T-helper 1 cell treated with Interleukin-12 subunit alpha and Interleukin-12 subunit beta and Interleukin-4 antibody, amounts not matched to agents 30 μg/mL and 1 μg/mL, for 36 hours (primary cell): ENCODE results near the gene IFITM1.

ENCODE experiments used
- H3K27ac Mint-ChIP-seq: one replicate; pipeline ENCODE4 v1.8.0; 2021; ENCODE audit warnings: mild to moderate bottlenecking, mixed read lengths
- H3K27me3 Mint-ChIP-seq: one replicate; pipeline ENCODE4 v1.8.0; 2021; ENCODE audit warnings: low read depth, mixed read lengths
- H3K36me3 Mint-ChIP-seq: one replicate; pipeline ENCODE4 v1.8.0; 2021; ENCODE audit warnings: low read depth, mixed read lengths
- H3K4me1 Mint-ChIP-seq: one replicate; pipeline ENCODE4 v1.8.0; 2021; ENCODE audit warnings: low read depth, mixed read lengths
- H3K4me3 Mint-ChIP-seq: one replicate; pipeline ENCODE4 v1.8.0; 2021; ENCODE audit warnings: mild to moderate bottlenecking, moderate library complexity, mixed read lengths
- H3K9me3 Mint-ChIP-seq: one replicate; pipeline ENCODE4 v1.8.0; 2021; ENCODE audit warnings: mixed read lengths

The IFITM1 gene

DNA sequence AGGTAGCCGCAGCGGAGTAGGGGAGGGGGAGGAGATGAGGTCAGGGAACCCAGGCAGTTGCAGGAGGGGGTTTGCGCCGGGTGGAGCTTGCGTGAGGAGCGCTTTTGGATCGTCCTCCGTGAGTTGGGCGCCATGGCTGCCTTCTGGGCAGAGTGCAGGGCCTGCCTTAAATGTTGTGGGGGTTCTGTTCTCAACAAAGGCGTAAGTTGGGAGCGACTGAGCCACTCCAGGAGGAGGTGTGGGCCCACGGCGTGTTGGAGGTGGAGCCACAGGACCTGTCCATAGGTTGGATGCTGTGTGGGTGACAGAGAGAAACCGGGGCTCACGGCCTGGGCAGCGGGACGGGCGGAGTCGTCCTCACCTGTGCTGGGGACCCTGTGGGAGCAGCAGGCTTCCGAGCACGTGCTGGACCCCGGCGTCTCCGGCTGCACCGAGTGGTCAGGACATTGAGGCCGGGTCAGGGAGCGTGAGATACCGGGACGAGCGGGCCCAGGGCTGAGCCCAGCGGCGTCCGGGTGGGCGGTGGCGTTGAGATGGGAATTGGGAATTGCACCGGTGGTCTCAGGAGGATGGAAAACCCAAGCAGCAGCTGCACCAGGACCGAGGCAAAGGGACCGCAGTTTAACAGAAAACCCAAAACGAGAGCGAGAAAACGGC, 25.9 kb upstream of the IFITM1 start:
- peaks cover 11% of the 10 kb centered on the region for H3K27me3 Mint-ChIP-seq
- H3K36me3 Mint-ChIP-seq = peaks cover 21% of the 10 kb centered on the region
- H3K27ac Mint-ChIP-seq = peak overlapping the region; percentile 97
- no peaks in the 10 kb centered on the region for H3K9me3 Mint-ChIP-seq
- H3K4me3 Mint-ChIP-seq = peak overlapping the region; percentile 98
- peaks cover 26% of the 10 kb centered on the region for H3K4me1 Mint-ChIP-seq

GRCh38 chr11:288478-289397, 25.1 kb upstream of the IFITM1 start, which contains the start of gene PGGHG:
PGGHG (plus strand) TSS chr11:289126; CDS start chr11:289817, 691 bp downstream.
- Mint-ChIP-seq H3K27me3 (peaks cover 9% of the 10 kb centered on the region), H3K4me1 (peaks cover 21% of the 10 kb centered on the region), H3K36me3 (peaks cover 16% of the 10 kb centered on the region), H3K4me3 (peak within 1 kb of the TSS; percentile 98), H3K27ac (peak within 1 kb of the TSS; percentile 97), H3K9me3 (no peaks in the 10 kb centered on the region)

DNA sequence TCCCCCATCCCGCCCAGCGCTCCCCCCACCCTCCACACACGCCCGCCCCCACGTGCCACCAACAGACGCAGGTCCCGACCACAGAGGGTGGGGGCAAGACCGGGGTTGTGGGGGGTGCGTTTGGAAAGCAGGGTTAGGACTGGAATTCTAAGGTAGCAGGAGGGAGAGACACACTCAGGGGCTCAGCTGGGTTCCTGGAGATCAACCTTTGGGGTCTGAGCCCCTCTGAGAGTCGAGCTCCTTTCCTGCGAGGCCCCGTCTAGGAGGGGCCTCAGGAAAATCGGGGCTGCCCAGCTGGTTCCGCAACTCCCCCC, 24.5 kb upstream of the IFITM1 start:
- Mint-ChIP-seq H3K36me3 (peaks cover 15% of the 10 kb centered on the region), H3K27me3 (peaks cover 9% of the 10 kb centered on the region), H3K27ac (no peak overlapping the region), H3K9me3 (no peaks in the 10 kb centered on the region), H3K4me3 (peak overlapping the region; percentile 72), H3K4me1 (peaks cover 19% of the 10 kb centered on the region)

DNA sequence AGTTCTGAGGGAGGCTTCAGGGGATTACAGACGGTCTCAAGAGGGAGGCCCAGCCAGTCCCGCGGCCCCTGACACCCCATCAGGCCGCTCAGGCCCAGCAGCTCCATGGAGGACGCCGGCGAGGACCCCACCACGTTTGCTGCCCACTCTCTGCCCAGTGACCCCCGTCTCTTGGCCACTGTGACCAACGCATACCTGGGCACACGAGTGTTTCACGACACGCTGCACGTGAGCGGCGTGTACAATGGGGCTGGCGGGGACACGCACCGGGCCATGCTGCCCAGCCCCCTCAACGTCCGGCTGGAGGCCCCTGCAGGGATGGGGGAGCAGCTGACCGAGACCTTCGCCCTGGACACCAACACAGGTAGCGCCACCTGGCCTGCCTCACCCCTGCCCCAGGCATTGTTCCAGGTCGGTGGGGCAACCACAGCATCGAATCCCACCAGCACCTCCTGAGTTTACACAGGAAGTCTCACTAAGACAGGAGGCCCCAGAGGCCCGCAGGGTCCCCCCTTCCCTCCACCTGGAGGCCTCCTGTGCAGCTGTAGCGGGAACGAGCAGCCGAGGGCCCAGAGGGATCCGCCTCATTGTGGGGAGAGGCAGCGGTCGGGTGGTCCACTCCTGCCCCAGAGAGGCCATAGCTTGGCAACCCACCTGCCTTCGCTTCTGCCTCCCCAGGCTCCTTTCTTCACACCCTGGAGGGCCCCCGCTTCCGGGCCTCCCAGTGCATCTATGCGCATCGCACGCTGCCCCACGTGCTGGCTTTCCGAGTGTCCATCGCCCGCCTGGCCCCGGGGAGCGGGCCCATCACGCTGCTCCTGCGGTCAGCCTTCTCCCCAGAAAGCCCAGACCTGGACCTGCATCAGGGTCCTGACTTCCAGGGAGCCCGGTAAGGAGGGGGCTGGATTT, 23.9 kb upstream of the IFITM1 start:
- peak overlapping the region; percentile 67 for H3K27ac Mint-ChIP-seq
- H3K27me3 Mint-ChIP-seq = peaks cover 9% of the 10 kb centered on the region
- H3K4me3 Mint-ChIP-seq = peak overlapping the region; percentile 72
- H3K9me3 Mint-ChIP-seq = no peaks in the 10 kb centered on the region
- H3K36me3 Mint-ChIP-seq = peaks cover 15% of the 10 kb centered on the region
- H3K4me1 Mint-ChIP-seq = peaks cover 19% of the 10 kb centered on the region

DNA sequence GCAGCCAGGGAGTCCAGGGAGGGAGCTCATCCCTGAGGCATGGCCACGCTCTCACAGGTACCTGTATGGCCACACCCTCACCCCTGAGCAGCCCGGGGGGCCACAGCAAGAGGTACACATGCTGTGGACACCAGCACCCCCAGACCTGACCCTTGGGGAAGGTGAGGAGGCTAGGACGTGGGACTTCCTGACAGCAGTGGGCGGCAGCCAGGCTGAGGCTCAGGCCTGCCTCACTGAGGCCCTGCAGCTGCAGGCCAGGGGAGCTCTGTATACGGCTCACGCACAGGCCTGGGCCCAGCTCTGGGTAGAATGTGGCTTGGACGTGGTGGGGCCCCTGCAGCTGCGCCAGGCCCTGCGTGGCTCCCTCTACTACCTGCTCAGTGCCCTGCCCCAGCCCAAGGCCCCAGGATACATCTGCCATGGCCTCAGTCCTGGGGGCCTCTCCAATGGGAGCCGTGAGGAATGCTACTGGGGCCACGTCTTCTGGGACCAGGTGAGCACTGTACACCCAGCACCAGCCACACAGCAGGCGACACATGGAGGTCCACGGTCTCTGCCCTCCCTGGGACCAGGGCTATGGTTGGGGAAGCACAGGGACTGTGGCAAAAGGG, 23.1 kb upstream of the IFITM1 start:
- Mint-ChIP-seq H3K9me3 (no peaks in the 10 kb centered on the region), H3K36me3 (peaks cover 11% of the 10 kb centered on the region), H3K27me3 (peaks cover 9% of the 10 kb centered on the region), H3K4me3 (peak overlapping the region; percentile 72), H3K27ac (peak overlapping the region; percentile 8), H3K4me1 (peaks cover 19% of the 10 kb centered on the region)

GRCh38 chr11:291281-292210, 22.3 kb upstream of the IFITM1 start:
- Mint-ChIP-seq H3K27ac (peak overlapping the region; percentile 15), H3K4me3 (peak overlapping the region; percentile 72)

GRCh38 chr11:292211-293121, 21.4 kb upstream of the IFITM1 start:
- Mint-ChIP-seq H3K27ac (no peak overlapping the region), H3K4me1 (peaks cover 16% of the 10 kb centered on the region), H3K9me3 (no peaks in the 10 kb centered on the region), H3K36me3 (peaks cover 10% of the 10 kb centered on the region), H3K27me3 (no peaks in the 10 kb centered on the region), H3K4me3 (no peak overlapping the region)

More at GRCh38 chr11:291281-292210, 22.3 kb upstream of the IFITM1 start:
- Mint-ChIP-seq H3K9me3 (no peaks in the 10 kb centered on the region), H3K36me3 (peaks cover 10% of the 10 kb centered on the region), H3K27me3 (peaks cover 6% of the 10 kb centered on the region), H3K4me1 (peaks cover 18% of the 10 kb centered on the region)

- no peaks in the 10 kb centered on the region for H3K27me3 Mint-ChIP-seq
- H3K4me1 Mint-ChIP-seq = peaks cover 14% of the 10 kb centered on the region
- H3K36me3 Mint-ChIP-seq = peaks cover 7% of the 10 kb centered on the region
- no peak overlapping the region for H3K27ac Mint-ChIP-seq
- H3K9me3 Mint-ChIP-seq = no peaks in the 10 kb centered on the region
- H3K4me3 Mint-ChIP-seq = no peak overlapping the region
These were observed 20.5 kb upstream of the IFITM1 start for GRCh38 chr11:293271-293851.

DNA sequence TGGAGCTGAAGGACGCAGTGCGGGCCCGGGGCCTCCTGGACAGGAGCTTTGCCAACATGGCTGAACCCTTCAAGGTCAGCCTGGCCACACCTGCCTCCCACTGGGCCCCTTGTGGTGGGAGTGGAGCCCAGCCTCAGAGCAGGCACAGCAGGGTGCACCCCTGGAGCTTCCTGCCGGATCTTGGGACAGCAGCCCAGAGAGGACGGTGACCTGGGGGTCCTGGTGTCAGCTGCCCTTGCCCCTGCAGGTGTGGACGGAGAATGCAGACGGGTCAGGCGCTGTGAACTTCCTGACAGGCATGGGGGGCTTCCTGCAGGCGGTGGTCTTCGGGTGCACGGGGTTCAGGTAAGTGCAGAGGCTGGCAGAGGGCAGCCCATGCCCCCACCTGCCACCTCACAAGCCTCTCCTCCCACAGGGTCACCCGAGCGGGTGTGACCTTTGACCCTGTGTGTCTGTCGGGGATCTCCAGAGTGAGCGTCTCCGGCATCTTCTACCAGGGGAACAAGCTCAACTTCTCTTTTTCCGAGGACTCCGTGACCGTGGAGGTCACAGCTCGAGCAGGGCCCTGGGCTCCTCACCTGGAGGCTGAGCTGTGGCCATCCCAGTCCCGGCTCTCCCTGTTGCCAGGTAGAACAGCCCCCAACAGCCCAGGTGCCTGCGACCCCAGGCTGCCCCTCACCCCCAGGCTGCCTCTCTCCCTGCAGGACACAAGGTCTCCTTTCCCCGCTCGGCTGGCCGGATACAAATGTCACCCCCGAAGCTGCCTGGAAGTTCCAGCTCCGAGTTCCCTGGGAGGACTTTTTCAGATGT, 19.8 kb upstream of the IFITM1 start:
- Mint-ChIP-seq H3K36me3 (peaks cover 7% of the 10 kb centered on the region), H3K9me3 (no peaks in the 10 kb centered on the region), H3K4me1 (peaks cover 14% of the 10 kb centered on the region), H3K27me3 (no peaks in the 10 kb centered on the region), H3K4me3 (no peak overlapping the region), H3K27ac (no peak overlapping the region)

DNA sequence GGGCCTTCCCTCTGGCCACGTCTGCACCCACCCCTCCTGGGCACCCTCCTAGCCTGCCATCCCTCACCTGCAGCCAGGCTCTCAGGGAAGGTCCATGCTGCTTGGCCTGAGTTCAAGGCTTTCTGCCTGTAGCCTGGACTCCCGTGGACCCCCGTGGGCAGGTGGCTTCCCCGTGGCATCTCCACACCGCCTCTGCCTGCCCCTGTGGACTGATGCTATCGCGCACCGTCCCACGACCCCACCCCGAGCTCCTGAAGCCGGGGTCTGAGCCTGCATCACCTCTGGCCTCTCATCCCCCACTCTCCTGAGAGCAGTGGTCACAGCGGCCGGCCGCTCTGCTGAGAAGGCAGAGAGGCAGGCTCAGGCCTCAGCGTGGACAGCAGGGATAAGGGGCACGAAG, 19.1 kb upstream of the IFITM1 start:
- peaks cover 14% of the 10 kb centered on the region for H3K4me1 Mint-ChIP-seq
- H3K4me3 Mint-ChIP-seq = no peak overlapping the region
- no peaks in the 10 kb centered on the region for H3K9me3 Mint-ChIP-seq
- H3K27ac Mint-ChIP-seq = no peak overlapping the region
- no peaks in the 10 kb centered on the region for H3K27me3 Mint-ChIP-seq
- H3K36me3 Mint-ChIP-seq = peaks cover 7% of the 10 kb centered on the region

DNA sequence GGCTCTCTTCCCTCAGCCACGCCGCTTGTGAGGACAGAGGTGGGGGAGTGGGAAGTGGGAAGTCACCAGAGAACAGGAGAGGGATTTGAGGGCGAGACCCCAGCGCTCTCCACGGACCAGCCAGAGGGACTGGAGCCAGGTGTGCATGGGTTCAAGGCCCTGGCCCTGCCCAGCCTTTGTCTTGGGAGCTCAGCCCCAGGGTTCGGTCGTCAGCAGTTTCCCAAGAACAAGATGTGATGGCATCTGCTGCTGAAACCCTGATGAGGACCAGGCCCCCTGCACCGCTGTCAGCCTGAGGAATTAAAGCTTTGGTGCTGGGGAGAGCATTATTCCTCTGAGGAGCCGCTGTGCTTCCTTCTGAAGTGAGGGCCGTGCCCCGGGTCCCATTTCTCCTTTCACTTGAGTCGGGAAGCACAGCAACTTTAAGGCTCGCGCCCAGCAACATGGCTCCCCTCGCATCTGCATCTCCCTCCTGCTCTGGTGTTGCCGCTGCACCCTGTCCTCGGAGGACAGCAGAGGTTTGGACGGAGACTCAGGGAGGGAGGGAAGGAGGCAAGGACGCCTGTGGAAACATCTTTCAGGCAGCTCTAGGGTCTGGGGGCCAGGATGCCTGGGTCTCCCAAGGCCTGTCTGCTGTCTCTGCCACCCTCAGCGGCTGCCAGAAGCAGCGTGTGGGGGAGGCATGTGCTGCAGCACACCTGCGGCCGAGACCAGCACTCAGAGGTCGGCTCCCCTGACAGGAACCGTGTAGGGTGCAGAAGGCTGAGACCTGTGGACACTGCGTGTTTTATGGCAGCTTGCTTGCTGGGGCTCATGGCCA, 18.3 kb upstream of the IFITM1 start:
- Mint-ChIP-seq H3K27ac (no peak overlapping the region), H3K9me3 (no peaks in the 10 kb centered on the region), H3K36me3 (peaks cover 7% of the 10 kb centered on the region), H3K4me1 (peaks cover 14% of the 10 kb centered on the region), H3K4me3 (no peak overlapping the region), H3K27me3 (peaks cover 5% of the 10 kb centered on the region)
